Activated T-cell treated with anti-CD3 and anti-CD28 coated beads, Interleukin-2, amount 50 U/mL, for 1 hour (primary cell): Measurements from ENCODE around the gene FRAS1.
"Not testable (repeated sequence)": the region's sequence is repeated elsewhere in the genome, so short reads cannot be mapped to it uniquely, and the experiment has no call there.

ENCODE experiments used
- DNase-seq: peaks from one replicate; pipeline ENCODE4 v3.0.0-alpha.2; 2020

Gene FRAS1

DNA sequence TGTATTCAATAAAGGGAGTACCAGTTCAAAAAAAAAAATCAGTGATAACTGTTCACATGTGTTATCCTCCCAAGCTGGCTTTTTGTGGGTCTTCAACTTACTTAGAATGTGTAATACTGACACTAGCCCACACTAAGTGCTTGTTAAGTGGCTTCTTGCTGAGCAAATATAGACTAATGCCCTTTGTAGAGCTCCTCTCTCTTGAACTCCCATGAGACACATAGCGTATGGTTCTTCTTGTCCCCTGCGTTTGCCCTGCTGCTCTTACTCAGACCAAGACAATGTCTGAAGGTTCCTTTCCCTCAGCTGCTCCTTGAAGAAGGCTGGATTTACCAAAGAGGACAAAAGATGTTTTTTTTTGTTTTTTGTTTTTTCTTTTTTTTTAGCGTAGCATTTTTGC, 110.9 kb downstream of the FRAS1 start:
- DNase-seq, result no peak

DNA sequence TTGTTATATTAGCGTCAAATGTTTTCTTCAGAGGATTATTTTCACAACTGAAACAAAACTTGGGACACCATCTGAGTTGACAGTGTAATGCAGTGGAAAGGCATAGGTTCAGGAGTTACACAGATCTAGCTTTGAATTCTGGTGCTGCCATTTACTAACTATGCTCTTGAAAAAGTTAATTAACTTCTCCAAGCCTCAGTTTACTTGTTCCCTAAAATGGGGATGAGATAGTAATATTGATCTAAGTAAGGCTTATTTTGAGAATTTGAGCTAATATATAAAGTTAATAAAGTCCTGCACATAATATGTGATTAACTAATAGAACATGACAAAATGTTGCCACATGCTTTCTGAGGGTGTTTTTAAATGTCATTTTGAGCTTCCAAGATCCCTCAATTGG, 112.6 kb downstream of the FRAS1 start:
- no peak for DNase-seq

GRCh38 chr4:78171482-78171881, 114.4 kb downstream of the FRAS1 start:
- no peak for DNase-seq

- no peak for DNase-seq
These were observed 117.8 kb downstream of the FRAS1 start for GRCh38 chr4:78174891-78175290.

- no peak for DNase-seq
These were observed 122.1 kb downstream of the FRAS1 start for GRCh38 chr4:78179196-78179595.

DNA sequence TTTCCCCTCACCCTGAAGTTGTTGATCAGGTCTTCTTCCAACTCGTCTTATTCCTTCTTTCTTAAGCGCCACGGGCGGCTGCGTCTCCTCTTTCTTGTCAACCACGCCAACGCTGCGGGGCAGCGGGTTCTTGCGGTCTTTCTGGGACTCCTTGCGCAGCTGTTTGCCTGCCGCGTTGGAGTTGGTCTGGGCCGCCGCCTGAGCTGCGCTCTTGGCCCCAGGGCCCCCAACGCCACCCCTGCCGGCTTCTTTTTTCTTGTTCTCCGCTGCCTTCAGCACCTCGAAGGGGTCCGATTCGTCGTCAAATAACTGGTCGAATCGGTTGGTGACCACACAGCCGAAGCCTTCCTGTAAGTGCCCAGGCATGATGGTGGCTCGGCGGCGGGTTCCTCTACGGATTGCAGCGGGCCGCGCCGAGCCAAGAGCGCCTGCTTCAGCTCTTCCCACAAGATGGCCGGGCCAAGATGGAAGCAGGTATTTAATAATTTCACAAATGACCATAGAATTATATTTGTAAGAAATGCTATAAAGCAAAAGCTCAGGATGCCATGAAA, 124.6 kb downstream of the FRAS1 start:
- DNase-seq, result not testable (repeated sequence)

DNA sequence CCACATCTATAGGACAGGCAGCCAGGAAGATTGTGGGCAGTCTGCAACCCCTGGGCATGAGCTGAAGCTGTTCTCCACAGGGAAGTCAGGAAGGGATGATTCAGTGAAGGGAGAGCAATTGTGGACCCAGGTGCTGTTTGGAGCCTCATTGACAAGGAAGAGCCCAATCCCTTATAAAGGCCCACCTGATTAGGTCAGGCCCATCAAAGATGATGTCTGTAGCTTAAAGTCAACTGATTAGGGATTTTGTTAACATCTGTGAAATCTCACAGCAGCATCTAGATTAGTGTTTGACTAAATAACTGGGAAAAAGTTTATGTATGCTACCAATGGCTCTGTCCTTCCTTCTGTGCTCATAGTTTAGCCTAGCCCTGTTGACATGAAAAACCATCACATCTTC, 127.5 kb downstream of the FRAS1 start:
- no peak for DNase-seq

- no peak for DNase-seq
These were observed 128.0 kb downstream of the FRAS1 start for GRCh38 chr4:78185117-78185516.

DNA sequence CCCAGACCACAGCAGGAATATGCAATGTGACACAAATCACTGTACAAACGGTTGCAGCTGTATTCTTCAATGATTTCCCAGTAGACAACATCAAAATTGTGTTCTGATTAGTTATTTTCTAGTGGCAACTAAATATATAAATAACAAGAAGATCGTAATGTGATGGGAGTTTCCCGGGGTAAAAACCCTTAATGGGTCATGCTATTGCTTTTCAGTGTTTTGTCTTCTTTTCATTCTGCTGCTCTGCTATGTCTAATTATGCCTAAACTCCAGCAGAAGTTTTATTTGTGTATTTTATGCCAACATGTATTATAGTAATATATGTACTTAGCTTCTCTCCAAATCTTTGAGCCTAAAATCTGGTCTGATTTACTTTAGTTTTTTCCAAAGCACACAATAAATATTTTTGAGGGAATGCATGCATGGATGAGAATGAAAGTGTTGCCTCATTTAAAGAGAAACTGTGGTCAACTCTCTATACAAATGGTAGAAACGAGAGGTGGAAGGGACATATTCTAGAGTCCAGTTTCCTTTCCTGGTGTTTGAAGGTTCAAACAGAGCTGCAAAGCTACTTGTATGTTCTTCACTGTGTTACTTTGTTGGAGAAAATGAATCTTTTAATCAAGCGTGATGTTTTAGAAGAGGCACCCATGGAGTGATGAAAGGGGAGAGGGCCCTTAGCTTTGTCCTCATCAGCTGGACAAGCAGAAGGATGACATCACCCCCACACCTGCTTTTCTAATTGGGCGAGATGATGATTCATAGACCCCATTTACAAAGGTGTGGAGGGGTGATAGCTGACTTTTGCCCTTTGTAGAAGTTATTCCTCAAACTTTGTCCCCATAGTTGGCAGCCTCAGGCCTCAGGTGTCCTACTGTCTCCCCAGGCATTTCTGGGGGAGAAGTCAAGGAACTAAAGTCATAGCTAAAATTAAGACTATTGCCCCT, 129.7 kb downstream of the FRAS1 start:
- no peak for DNase-seq

- no peak for DNase-seq
These were observed 132.9 kb downstream of the FRAS1 start for GRCh38 chr4:78190068-78190467.

GRCh38 chr4:78190595-78190994, 133.5 kb downstream of the FRAS1 start:
- DNase-seq, result no peak

GRCh38 chr4:78197947-78198346, 140.8 kb downstream of the FRAS1 start:
- no peak for DNase-seq

GRCh38 chr4:78199984-78200383, 142.9 kb downstream of the FRAS1 start:
- no peak for DNase-seq

DNA sequence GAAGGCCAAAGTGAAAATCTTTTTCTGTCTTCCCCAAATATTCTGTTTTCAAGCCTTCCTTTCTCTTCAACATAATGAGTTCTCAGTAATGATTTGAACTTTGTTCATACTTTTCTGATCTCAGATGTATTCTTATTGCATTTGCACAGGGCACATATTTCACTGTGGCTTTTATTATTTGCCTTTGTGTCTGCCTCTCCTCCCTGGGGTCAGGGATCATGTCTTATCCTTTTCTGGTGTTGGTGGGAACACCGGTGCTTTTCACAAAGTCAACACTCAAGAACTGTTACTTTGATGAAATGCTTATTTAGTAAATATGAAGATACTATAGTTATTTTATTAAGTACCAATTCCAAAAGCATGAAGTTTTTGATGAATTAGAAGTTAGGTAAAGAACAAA, 143.8 kb downstream of the FRAS1 start:
- no peak for DNase-seq

GRCh38 chr4:78204176-78204575, 147.1 kb downstream of the FRAS1 start:
- no peak for DNase-seq

DNA sequence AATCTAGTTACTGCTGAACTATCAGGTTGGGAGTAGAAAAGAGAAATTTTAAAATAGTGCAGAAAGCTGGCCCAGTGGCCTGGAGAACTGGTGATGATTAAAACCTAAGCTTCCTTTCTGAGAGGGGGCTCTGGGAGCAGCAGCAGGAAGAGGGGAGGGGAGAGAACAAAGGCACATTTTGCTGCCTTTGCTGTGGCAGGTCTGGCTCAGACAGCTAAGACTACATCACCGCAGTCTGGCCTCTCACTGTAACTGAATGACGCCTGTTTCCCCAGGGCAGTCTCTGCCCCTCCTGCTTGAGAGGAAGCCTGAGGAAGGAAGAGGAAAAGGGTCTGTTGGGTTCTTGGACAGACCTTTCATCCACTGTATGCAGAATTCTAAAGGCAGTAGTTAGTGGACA, 148.5 kb downstream of the FRAS1 start:
- DNase-seq, result no peak

DNA sequence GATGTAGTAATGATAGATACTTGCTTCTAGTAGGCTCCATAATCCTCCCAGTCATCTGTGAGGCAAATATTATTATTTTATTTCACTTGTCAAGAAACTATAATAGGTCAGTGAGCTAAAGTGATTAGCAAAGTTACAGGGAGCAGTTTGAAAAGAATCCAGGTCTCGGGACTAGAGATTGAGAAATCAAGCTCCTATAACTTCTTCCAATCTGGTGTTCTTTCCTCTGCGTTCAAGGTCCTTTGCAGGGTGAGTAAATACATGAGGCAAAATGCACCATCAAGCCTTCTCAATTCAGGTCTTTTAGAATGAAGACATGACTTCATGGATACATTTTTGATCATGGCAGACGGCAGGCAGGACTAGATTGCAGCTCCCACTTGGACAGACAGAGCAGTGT, 150.4 kb downstream of the FRAS1 start:
- no peak for DNase-seq

DNA sequence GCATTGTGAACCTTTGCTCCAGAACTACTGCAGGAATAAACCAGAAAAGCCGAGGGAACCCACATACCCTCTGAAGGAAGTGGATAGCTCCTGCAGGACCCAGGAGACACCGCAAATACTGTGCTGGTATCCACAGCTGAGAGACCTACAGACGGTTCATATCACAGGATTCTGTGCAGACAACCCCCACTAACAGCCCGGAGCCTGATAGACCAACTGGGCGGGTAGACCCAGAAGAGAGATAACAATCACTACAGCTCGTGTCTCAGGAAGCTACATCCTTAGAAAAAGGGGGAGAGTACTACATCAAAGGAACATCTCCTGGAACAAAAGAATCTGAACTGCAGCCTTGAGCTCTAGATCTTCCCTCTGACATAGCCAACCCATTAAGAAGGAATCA, 150.8 kb downstream of the FRAS1 start:
- no peak for DNase-seq

- DNase-seq, result not testable (repeated sequence)
These were observed 151.8 kb downstream of the FRAS1 start for GRCh38 chr4:78208896-78209295.

DNA sequence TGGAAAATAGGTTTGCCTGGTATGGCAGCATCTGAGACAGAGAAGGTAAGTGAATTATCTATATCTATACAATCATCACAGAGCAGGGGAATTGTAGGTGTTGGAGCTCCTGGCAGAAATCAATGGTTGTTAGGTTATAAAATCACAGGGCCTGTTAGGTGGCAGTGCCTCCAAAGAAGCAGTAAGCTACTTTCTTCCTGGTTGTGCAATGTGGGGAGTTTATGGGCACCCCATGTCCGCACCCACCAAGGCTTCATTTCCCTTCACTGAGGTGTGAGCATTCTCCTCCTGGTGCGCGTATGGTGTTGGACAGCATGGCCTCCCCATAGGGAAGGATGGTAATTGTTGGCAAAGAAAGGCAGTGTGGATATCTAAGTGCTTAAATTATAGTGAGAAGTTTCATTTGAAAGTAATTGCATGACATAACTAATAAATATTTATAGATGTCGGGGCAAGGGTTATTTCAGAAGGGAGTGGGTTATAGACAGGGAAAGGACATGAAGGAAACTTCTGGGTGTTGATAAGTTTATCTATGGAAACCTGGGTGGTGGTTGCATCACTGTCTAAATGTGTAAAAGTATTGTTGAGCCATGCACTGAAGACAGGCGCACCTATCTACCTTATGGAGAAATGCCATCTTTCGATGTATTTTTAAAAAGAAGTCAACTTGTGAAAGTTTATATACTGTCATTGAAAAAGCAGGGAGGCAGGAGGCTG, 153.7 kb downstream of the FRAS1 start:
- no peak for DNase-seq

GRCh38 chr4:78213218-78213617, 156.1 kb downstream of the FRAS1 start:
- no peak for DNase-seq

- DNase-seq, result no peak
These were observed 157.0 kb downstream of the FRAS1 start for GRCh38 chr4:78214078-78214477.

DNA sequence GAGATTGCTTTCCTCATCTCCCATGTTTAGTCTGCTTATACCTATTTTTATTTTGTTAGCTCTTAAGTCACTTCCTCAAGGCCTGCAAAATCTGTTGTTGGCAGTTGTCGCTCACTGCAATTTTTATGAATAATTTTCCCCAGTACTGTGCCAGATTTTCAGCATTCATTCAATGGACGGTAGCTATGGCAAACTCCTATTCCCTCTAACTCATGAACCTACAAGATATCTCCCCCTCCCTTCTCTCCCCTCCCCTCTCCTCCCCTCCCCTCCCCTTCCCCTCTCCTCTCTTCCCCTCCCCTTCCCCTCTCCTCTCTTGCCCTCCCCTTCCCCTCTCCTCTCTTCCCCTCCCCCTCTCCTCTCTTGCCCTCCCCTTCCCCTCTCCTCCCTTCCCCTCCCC, 160.4 kb downstream of the FRAS1 start:
- DNase-seq, result no peak

DNA sequence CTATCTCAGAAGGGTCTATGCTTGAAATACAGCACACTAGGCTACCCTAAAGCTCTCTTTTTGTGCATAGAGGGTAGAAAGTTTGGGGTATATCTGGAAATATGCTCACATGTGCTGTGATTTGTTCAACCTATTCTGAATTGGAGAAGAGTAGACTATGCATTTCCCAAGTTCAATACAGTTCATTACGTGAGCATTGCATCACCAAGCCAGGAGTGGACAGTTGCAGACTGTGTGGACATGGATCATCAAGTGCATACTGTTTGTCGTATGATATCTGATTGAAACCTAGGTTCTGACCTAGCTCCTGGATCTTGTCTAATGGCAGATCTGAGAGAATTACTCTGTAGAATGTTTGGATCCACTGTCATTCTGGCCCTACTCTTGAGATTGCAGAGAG, 161.1 kb downstream of the FRAS1 start:
- no peak for DNase-seq
